GM21576 (cell line): ENCODE measurements around the gene FCAR.
"Not testable (repeated sequence)": the region's sequence is repeated elsewhere in the genome, so short reads cannot be mapped to it uniquely, and the experiment has no call there.

Source experiments
- ATAC-seq: cut with Tn5 transposase; IDR thresholded peaks from one replicate; pipeline ENCODE4 v1.9.1; 2021; ENCODE audit warnings: mild to moderate bottlenecking, moderate library complexity; ENCODE audit not compliant: unreplicated experiment

Gene FCAR

DNA sequence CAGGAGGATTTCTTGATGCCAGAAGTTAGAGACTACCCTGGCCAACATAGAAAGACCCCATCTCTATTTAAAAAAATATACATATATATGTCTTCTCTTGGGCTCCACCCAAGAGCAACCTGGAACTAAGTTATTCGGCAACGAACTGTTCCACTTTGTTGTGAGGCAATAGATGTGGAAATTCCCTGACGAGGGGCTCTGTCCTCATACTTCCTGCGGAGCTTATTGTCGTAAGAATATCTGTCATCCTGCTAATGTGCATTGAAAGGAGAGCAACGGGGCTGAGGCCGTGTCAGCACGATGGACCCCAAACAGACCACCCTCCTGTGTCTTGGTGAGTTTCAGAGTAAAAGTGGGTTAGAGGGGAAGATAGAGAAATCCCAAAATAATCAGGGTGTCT is at the start of gene FCAR:
Gene FCAR, plus strand, starts transcription at position 246 of the 400 bp plus-strand sequence. Its CDS starts 55 bp downstream, at position 301.
- ATAC-seq: no peak

DNA sequence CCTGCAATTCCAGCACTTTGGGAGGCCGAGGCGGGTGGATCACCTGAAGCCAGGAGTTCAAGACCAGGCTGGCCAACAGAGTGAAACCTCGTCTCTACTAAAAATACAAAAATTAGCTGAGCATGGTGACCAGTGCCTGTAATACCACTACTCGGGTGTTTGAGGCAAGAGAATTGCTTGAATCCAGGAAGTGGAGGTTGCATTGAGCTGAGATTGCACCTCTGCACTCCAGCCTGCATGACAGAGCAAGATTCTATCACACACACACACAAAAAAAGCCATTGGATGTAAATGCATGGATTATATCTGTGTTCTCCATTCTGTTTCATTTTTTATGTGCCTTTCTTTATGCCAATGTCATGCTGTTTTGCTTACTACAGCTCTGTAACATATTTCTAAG is 49.6 kb upstream of the FCAR start:
- not testable (repeated sequence) for ATAC-seq

DNA sequence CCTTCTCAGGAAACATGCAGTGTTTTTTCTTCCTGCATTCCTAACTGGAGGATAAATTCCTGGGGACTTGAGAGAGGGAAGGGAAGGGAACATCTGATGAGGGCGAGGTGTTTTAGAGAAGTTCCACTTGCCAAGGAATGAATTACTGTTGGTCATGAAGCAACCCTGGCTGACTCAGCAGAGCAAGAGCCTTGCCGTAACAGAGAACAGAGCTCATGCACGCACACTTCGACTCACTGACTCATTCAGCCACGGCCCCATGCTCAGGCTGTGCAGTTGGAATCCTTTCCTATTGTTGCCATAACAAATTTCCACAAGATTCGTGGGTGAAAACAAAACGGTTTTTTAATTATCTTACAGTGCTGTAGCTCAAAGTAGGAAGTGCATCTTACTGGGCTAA is 48.7 kb upstream of the FCAR start:
- ATAC-seq: not testable (repeated sequence)

DNA sequence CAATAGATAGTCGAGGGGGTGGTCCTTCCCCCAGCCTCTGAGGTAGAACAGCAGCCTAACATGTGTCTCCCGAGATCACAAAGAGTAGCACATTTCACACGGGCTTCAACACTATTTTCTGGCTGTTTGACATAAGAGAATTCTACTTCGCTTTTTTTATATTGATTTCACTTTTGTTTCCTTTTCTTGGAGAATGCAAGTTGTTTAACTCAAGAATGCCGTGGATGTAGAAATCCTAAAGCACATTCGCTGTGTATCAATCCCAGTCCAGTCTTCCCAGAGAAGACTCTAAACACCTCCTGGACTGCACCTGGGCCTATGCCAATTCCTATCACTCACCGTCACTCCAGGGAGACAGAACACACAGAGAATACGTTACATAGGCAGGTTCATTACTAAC is 46.0 kb upstream of the FCAR start:
- ATAC-seq: not testable (repeated sequence)

DNA sequence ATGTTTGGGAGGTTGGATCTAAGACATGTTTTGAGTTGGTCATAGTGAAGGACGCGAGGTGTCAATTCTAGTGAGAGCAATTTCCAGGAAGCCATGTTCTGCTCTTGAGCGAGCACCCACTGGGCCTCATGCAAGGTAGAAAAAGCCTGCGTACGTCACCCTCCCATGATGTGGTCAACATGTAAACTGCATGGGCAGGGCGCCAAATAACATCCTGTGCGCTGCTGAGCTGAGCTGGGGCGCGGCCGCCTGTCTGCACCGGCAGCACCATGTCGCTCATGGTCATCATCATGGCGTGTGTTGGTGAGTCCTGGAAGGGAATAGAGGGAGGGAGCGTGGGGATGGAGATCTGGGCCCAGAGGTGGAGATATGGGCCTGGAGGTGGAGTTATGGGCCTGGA is 41.5 kb upstream of the FCAR start, which contains the start of gene KIR2DS4:
Gene KIR2DS4, plus strand, starts transcription at position 181 of the 400 bp plus-strand sequence.
- not testable (repeated sequence) for ATAC-seq

DNA sequence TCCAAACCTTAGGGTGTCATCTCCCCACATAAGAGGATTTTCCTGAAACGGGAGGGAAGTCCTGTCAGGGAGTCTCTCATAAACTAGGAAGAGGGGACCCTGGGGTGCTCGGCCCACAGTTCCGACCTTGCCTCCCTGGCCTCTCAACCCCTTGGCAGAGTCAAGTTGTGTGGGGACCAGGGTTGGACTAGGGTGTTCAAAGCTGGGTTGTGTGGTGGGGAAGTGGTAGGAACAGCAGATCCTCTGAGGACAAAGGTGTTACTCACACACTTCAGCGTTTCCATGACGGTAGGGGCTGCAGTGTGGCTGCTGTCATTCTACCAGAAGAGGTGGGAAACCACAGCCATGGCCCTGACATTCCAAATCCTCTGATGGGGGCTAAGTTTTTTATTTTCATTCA is 38.9 kb upstream of the FCAR start:
- not testable (repeated sequence) for ATAC-seq

DNA sequence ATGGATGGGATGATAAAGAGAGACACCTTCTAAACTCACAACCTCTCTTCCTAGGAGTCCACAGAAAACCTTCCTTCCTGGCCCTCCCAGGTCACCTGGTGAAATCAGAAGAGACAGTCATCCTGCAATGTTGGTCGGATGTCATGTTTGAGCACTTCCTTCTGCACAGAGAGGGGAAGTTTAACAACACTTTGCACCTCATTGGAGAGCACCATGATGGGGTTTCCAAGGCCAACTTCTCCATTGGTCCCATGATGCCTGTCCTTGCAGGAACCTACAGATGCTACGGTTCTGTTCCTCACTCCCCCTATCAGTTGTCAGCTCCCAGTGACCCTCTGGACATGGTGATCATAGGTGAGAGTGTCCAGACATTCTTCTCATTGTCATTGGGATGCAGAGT is 36.5 kb upstream of the FCAR start:
- ATAC-seq: not testable (repeated sequence)

DNA sequence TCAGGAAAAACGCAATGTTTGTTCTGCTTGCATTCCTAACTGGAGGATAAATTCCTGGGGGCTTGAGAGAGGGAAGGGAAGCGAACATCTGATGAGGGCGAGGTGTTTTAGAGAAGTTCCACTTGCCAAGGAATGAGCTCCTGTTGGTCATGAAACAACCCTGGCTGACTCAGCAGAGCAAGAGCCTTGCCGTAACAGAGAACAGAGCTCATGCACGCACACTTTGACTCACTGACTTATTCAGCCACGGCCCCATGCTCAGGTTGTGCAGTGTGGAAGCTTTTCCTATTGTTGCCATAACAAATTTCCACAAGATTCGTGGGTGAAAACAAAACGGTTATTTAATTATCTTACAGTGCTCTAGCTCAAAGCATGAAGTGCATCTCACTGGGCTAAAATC is 30.9 kb upstream of the FCAR start:
- not testable (repeated sequence) for ATAC-seq

DNA sequence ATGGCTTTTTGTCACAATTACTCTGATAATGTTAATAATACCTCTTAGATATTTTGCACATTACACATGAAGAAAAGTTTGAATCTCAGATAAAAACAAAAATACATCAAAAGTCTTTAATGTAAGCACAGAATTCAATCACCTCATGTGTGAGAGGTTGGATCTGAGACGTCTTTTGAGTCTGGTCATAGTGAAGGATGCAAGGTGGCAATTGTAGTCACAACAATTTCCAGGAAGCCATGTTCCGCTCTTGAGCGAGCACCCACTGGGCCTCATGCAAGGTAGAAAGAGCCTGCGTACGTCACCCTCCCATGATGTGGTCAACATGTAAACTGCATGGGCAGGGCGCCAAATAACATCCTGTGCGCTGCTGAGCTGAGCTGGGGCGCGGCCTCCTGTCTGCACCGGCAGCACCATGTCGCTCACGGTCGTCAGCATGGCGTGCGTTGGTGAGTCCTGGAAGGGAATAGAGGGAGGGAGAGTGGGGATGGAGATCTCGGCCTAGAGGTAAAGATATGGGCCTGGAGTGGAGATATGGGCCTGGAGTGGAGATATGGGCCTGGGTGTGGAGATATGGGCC is 23.9 kb upstream of the FCAR start, which contains the start of gene KIR3DL2:
Gene KIR3DL2, plus strand, starts transcription at position 383 of the 580 bp plus-strand sequence. Its CDS starts 33 bp downstream, at position 416.
- ATAC-seq: not testable (repeated sequence)

DNA sequence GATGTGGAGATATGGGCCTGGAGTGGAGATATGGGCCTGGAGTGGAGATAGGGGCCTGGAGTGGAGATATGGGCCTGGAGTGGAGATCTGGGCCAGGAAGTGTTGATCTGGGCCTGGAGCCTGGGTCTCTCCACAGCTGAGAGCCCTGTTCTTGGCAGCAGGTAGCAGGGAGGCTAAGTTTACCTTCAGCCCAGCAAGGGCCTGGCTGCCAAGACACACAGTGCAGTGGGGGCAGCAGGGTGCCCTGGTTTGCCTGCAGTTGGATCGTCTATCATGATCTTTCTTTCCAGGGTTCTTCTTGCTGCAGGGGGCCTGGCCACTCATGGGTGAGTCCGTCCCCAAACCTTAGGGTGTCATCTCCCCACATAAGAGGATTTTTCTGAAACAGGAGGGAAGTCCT is 23.1 kb upstream of the FCAR start:
- ATAC-seq: no peak

DNA sequence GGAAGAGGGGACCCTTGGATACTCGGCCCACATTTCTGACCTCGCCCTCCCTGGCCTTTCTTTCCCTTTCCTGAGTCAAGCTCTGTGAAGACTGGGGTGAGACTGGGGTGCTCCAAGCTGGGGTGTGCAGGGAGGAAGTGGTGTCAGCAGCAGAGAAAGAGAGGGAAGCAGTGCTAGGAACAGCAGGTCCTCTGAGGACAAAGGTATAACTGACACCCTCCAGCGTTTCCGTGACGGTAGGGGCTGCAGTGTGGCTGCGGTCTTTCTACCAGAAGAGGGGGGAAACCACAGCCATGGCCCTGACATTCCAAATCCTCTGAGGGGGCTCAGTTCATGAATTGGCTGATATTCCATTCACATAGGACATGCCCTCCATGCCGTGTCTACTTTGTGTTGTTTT is 22.7 kb upstream of the FCAR start:
- no peak for ATAC-seq

DNA sequence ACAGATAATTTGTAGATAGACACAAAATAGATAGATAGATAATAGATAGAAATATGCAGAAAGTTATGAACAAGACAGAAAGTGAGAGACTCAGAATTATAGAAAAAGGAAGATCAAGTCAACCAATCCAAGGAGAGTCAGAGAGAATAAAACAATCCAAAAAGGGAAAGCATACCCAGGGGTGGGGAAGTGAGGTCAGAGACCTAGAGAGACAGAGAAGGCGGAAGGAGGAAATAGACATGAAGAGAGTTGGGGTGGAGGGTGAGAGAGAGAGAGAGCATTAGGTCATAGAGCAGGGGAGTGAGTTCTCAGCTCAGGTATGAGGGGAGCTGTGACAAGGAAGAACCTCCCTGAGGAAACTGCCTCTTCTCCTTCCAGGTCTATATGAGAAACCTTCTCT is 18.8 kb upstream of the FCAR start:
- not testable (repeated sequence) for ATAC-seq

DNA sequence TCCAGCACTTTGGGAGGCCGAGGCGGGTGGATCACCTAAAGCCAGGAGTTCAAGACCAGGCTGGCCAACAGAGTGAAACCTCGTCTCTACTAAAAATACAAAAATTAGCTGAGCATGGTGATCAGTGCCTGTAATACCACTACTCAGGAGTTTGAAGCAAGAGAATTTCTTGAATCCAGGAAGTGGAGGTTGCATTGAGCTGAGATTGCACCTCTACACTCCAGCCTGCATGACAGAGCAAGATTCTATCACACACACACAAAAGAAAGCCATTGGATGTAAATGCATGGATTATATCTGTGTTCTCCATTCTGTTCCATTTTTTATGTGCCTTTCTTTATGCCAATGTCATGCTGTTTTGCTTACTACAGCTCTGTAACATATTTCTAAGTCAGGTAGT is 15.6 kb upstream of the FCAR start:
- ATAC-seq: not testable (repeated sequence)

DNA sequence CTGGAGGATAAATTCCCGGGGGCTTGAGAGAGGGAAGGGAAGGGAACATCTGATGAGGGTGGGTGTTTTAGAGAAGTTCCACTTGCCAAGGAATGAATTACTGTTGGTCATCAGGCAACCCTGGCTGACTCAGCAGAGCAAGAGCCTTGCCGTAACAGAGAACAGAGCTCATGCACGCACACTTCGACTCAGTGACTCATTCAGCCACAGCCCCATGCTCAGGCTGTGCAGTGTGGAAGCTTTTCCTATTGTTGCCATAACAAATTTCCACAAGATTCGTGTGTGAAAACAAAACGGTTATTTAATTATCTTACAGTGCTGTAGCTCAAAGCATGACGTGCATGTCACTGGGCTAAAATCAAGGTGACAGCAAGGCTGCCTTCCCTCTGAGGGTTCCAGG is 14.6 kb upstream of the FCAR start:
- not testable (repeated sequence) for ATAC-seq

DNA sequence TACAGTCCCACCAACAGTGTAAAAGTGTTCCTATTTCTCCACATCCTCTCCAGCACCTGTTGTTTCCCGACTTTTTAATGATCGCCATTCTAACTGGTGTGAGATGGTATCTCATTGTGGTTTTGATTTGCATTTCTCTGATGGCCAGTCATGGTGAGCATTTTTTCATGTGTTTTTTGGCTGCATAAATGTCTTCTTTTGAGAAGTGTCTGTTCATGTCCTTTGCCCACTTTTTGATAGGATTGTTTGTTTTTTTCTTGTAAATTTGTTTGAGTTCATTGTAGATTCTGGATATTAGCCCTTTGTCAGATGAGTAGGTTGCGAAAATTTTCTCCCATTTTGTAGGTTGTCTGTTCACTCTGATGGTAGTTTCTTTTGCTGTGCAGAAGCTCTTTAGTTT is 10.6 kb upstream of the FCAR start:
- ATAC-seq: not testable (repeated sequence)

DNA sequence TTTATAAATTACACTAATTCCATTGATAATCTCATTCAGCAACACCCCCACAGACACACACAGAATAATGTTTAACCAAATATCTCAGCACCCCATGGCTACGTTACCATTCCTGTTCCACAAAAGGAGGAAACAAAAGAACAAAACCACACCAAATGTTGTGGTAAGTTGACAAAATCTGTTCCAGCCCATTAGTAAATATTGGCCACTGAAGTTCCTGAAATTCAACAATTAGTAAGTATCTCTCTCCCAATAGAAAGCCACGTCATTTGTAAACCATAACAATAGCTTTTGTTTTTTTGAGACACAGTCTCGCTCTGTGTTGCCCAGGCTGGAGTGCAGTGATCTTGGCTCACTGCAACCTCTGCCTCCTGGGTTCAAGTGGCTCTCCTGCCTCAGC is 2.3 kb upstream of the FCAR start:
- no peak for ATAC-seq

DNA sequence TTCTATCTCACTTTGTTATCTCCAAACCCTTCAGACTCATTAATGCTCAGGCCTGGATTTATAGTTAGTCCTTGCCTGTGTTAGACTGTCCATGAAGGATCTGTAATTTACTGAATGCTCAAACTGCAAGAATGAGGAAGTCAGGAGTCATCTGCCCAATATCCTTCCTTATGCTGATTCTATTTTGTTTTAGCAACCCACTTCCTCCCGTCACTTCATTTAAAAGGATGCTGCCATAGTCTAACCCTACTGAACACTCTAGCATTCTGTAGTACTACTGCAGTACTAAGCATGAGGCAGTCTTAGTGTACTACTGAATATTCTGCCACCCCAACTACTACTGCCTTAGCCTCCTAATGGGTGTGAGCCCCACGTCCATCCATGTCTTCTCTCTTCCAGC is 1.5 kb downstream of the FCAR start:
- ATAC-seq: no peak

DNA sequence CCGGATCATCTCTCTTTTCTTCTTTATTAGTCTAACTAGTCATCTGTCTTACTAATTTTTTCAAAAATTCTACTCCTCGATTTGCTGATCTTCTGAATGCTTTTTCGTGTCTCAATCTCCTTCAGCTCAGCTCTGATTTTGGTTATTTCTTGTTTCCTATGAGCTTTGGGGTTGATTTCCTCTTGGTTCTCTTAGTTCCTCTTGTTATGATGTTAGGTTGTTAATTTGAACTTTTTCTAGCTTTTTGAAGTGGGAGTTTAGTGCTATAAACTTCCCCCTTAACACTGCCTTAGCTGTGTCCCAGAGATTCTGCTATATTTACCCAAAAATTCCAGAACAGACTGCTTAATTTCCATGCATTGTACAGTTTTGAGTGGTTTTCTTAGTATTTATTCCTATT is 3.4 kb downstream of the FCAR start:
- ATAC-seq: no peak

DNA sequence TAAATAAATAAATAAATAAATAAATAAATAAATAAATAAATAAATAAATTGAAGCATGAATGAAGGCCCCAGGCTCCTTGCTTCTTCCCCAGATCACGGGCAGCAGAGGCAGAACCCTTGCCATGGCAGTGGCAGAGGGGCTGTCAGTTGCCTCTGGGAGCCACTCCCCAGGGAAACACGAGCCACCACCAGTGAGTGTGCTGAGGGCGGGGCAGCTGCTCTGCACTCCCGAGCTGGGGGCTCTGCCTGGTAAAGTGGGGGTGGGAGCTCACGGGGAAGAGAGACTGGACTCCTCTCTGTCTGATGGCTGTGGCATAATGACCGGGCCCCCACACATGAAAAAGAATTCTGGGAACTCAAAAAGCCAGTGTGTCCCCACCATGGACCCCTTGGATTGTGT is 7.8 kb downstream of the FCAR start:
- ATAC-seq: no peak

DNA sequence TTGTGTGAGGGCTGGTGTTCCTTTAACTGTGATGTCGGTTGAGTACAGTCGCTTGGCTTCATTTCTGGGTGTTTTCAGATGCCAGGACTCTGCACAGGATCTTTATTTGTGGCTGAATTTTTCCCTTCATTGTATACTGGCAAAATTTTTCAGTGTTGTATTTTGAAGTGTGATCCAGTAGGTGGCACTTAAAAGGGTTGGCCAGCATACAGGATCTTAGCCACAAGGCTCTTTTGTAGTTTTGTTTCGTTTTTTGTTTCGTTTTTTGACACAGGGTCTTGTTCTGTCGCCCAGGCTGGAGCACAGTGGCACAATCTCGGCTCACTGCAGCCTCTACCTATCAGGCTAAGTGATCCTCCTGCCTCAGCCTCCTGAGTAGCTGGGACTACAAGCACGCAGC is 8.7 kb downstream of the FCAR start:
- no peak for ATAC-seq

DNA sequence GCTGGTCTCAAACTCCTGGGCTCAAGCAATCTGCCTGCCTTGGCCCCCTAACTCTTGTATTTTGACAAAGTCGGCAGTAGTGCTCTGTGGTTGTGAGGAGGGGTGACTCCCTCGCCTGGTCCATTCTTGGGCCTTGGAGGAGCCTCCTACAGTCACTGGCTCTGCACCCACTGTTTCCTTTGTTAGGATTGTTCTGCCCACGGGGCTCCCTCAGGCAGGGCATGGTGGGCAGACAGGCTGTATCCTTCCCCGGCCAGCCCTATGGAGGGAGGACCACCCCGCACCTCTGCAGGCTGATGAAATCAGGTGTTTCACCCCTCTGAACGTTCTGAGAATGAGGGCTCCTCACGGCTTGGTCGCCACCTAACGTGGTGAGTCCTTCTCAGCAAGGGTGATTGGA is 9.2 kb downstream of the FCAR start:
- no peak for ATAC-seq

DNA sequence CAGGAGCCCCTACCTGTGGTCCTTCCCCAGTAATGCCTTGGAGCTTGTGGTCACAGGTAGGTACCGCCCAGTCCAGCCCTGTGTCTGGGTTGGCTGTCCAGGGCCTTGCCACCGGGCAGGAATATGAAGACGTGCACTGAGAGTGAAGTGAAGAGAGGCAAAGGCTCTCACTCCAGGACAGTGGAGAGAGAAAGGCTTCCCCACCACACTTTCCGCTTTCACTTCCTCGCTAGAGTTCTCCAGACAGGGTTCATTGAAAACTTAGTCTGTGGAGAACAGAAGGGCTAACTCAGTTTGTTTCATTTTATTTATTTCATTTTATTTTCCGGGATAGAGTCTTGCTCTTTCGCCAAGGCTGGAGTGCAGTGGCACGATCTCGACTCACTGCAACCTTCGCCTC is 14.2 kb downstream of the FCAR start:
- no peak for ATAC-seq

DNA sequence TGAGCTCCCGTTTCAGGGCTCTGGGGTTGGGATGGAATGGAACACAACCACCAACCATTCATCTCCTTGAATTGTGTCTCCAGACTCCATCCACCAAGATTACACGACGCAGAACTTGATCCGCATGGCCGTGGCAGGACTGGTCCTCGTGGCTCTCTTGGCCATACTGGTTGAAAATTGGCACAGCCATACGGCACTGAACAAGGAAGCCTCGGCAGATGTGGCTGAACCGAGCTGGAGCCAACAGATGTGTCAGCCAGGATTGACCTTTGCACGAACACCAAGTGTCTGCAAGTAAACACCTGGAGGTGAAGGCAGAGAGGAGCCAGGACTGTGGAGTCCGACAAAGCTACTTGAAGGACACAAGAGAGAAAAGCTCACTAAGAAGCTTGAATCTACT is 15.5 kb downstream of the FCAR start:
- no peak for ATAC-seq
